RPMI7951 (cell line): ENCODE results near the gene PDE6B. TPM values are rescaled to one million over a fixed set of nuclear protein-coding genes. Genes with fewer than 3 reads are reported as not detected.
"Not testable (repeated sequence)": the region's sequence is repeated elsewhere in the genome, so short reads cannot be mapped to it uniquely, and the experiment has no call there.

ENCODE experiments used
- DNase-seq: peaks from one replicate; pipeline ENCODE4 v3.0.0-alpha.2; 2012; ENCODE audit warnings: low read depth
- total RNA-seq: library from RNA; depleted of rRNA; stranded (reverse); fragments of >200 nt; shearing (Covaris generic); gene quantifications from 2 replicates; pipeline ENCODE4 v1.2.3, GENCODE V29; 2014; rRNA removed

PDE6B gene
- total RNA-seq, 1 experiment from 2014 or later, result not detected

GRCh38 chr4:704198-704891 is 79.0 kb downstream of the PDE6B start:
- DNase-seq, result no peak

- DNase-seq, result no peak
These were observed 79.6 kb downstream of the PDE6B start for GRCh38 chr4:704971-705277.

- DNase-seq, result peak; percentile 86
These were observed 80.1 kb downstream of the PDE6B start, which contains the start of gene PCGF3 for GRCh38 chr4:705278-706082. PCGF3 (plus strand) TSS chr4:705832; CDS start chr4:733681, 27,849 bp downstream.

GRCh38 chr4:706083-706633 is 80.8 kb downstream of the PDE6B start:
- not testable (repeated sequence) for DNase-seq

- no peak for DNase-seq
These were observed 81.6 kb downstream of the PDE6B start for GRCh38 chr4:706834-707598.

GRCh38 chr4:707929-708630 is 82.7 kb downstream of the PDE6B start:
- DNase-seq, result no peak

- DNase-seq, result no peak
These were observed 83.2 kb downstream of the PDE6B start for GRCh38 chr4:708631-708933.

GRCh38 chr4:709348-709747 is 84.0 kb downstream of the PDE6B start:
- no peak for DNase-seq

- no peak for DNase-seq
These were observed 84.7 kb downstream of the PDE6B start for GRCh38 chr4:710116-710515.

- no peak for DNase-seq
These were observed 85.5 kb downstream of the PDE6B start for GRCh38 chr4:710916-711315.

GRCh38 chr4:712093-712492 is 86.7 kb downstream of the PDE6B start:
- DNase-seq, result no peak

- DNase-seq, result no peak
These were observed 87.7 kb downstream of the PDE6B start for GRCh38 chr4:712916-713632.

GRCh38 chr4:714087-714486 is 88.7 kb downstream of the PDE6B start:
- no peak for DNase-seq

GRCh38 chr4:717601-718320 is 92.4 kb downstream of the PDE6B start:
- no peak for DNase-seq

GRCh38 chr4:718460-718859 is 93.1 kb downstream of the PDE6B start:
- DNase-seq, result no peak

Other genes starting within 250 kb of the PDE6B start
- 9.5 and 13.8 TPM in 2 replicates for gene ZNF721, start 126.4 kb upstream of the PDE6B start, total RNA-seq
- 16.1 and 22.9 TPM in 2 replicates for gene PIGG, start 126.4 kb upstream of the PDE6B start, total RNA-seq
- gene TMEM271, start 49.3 kb upstream of the PDE6B start, total RNA-seq, result not detected in 2 replicates
- 217 and 228 TPM in 2 replicates for gene ATP5ME, start 48.7 kb downstream of the PDE6B start, total RNA-seq
- 1.3 and 3.2 TPM in 2 replicates for gene MYL5, start 49.0 kb downstream of the PDE6B start, total RNA-seq
- gene SLC49A3, start 63.6 kb downstream of the PDE6B start, total RNA-seq, result not detected in 2 replicates
- gene PCGF3, start 80.3 kb downstream of the PDE6B start, total RNA-seq, result 16.3 and 18.7 TPM in 2 replicates
- not detected in 2 replicates for gene CPLX1, start 200.6 kb downstream of the PDE6B start, total RNA-seq